GM21619 (cell line): ENCODE data around the gene PRCC.

ENCODE experiments used
- ATAC-seq: cut with Tn5 transposase; IDR thresholded peaks from one replicate; pipeline ENCODE4 v1.9.1; 2021; ENCODE audit not compliant: unreplicated experiment

PRCC gene

GRCh38 chr1:156767101-156767878, at the start of gene PRCC:
TSS of gene PRCC (plus strand) at chr1:156767535. CDS start at chr1:156767772, 237 bp downstream.
- peak; percentile 90 for ATAC-seq

DNA sequence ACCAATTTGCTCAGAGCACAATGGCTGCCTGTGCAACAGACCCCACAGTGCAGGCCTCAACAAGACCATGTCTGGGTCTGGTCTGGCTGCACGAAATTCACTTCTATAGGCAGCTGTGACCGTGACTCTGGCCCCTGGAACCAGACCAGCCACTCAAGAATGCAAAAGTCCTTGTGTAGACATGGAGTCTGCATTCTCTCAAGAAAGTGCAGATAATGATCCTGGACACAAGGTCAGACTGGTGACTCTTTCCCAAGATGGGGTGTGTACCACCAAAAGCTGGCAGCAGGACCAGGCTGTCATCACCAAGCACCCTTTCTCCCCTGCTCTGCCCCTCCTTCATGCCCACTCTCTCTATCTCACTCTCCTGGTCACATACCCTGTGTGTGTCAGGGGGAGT, 46.2 kb upstream of the PRCC start:
- no peak for ATAC-seq

DNA sequence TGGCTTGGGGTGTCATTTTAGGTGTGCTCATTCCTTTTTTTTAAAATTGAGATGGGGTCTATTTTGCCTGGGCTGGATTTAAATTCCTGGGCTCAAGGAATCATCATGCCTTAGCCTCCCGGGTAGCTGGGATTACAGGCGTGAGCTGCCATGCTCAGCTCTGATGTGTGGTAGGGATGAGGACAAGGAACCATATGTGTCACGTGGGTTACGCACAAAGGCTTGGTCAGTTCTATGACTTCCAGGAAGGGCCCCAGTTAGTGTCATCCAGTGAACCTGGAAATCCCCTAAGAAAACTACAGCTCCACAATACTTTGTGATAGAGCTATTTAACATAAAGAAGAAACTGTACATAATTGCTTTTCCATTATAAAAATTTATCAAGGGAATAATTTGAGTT, 45.8 kb upstream of the PRCC start:
- no peak for ATAC-seq

DNA sequence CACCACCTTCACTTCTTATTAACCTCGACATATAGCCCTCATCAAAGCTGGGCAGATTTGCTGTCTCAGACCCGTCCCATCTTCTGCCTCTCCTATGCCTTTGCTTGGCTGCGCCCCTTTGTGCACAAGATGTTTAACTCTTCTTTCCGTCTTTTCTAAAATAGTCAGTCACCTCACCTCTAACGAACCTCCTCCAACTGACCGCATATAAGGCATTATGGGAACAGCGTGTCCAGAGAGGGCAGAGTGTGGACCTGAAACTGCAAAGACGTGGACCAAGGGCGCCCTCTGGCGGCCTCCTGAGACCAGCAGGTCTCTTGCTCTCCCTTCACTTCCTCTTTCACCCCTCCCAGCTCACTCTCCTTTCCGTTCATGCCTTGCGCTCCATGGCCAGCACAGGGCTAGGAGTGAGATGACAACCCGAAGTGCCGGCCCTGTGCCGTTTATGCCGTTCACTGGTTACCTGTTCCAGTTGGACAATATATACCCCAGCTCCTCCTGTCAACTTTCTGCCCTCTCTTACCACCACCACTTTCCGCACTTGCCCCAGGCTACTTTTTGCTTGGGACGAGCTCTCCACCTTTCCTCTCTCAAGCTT, 41.6 kb upstream of the PRCC start:
- peak; percentile 34 for ATAC-seq

DNA sequence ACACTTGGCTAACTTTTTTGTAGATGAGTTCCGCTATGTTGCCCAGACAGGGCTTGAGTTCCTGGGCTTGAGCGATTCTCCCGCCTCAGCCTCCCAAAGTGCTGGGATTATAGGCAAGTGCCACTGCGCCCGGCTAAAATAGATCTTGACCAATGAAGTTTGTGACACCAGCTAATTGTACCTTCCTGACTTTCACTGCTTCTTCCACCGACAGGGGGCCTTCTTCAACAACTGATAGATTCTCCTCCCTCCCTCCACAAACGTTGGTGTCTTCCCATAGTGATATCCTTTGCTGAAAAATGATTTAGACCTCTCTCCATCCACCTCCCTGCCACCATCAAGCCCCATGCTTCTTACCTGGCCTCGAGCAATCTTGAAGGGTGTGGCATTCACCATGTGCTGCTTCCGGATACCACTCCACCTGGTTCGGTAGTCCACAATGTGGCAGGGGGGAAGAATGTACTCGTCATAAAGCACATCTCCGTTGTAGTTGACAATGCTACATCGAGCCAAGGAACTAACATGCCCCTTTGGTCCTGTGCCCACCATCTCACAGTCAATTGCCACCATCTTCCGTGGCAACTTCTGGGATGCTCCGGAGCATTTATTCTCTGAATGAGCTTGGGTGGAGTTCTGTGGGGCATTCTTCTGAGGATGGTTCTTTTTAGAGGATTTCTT, 40.6 kb upstream of the PRCC start:
- ATAC-seq, result no peak

DNA sequence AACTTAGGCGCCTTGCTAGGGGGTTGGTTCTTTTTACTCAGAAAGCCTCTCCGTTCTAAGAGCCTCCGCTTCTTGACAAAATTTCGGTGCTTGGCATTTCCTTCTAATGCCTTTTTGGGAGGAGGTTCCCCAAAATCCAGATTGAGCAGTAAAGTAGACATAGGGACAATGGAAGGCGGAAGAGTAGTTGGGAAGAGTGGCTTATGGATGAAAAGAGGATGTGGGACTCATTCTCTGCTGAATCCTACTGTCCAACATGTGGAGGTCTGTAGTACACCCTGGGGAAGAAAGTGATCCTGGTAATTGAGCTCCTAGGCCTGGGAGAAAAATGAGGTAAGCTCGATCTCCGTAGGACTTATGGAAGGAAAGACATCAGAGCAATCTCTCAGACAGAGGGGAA, 39.8 kb upstream of the PRCC start:
- no peak for ATAC-seq

DNA sequence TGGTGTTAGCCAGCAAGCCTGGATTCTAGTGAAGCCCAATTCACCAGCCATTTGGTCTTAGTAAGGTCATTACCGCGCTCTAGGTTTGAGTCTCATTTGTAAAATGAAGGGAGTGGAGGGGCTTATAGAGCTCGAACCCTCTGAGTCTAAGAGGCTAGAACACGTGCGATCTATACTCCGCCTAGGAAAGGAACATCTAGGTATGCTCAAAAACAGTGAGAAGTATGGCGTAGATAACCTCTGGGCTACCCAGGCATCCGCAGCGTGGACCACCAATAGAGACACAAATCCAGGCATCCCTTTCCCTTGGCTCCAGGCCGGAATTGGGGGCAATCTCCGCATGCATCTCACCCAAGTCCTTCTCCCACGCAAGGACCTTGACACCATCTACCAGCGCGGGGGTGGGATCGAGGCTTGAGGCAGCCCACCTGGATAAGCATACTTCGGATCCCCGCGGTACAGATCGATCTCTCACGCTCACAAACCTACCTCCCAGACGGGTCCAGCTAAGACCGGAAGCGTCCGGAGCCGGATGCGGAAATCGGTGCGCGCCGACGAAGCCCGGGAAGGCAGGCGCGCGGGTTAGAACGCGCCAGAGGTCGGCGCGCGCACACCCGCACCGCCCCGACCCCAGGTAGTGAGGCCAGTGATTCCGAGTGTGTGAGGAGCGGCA, 39.3 kb upstream of the PRCC start, which contains the start of gene METTL25B:
Gene METTL25B (plus strand): TSS at position 544 of the 673 bp plus-strand sequence. CDS start 636 bp downstream, outside the sequence.
- peak; percentile 50 for ATAC-seq

DNA sequence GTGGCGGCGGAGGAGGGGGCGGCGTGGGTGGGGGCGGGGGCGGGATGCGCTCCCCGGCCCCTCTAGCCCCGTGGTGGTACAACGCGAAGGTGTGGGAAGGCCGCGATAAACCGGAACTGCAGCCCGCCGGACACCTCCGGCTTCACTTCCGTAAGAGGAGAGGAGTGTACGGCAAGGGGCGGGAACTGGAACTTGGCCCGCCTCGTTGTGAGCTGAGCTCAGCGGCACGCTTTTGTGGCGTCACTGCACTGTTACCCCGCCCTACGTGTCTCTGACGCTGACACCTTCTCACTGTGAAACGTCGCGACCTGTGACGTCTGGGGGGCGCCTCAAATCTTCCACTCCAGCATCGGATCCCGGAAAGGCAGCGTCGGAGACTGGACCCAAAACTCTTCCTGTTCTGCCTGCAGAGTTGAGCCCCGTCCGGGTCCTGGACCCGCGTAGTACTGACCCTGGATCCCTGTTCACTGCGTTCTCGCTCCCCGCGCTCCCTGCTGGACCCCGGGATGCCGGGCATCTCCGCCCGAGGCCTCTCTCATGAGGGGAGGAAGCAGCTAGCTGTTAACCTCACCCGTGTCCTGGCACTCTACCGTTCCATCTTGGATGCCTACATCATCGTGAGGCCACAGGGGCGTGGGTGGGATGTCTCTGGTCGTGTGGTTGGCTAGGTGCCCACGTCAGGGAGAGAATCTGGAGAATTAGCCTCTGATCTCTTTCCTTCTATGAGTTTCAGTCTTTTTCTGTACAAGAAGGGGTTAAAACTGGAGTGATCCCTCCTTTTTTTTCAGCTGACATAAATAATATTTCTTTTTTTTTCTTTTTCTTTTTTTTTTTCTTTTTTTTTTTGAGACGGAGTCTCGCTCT, 38.5 kb upstream of the PRCC start, which contains the start of gene ISG20L2:
Gene ISG20L2 (minus strand): TSS at position 168 of the 864 bp plus-strand sequence. CDS start 1,114 bp downstream, outside the sequence.
- ATAC-seq, result peak; percentile 80

- no peak for ATAC-seq
Measured at GRCh38 chr1:156733989-156734584, 33.2 kb upstream of the PRCC start.

- no peak for ATAC-seq
Measured at GRCh38 chr1:156738407-156738806, 28.9 kb upstream of the PRCC start.

- ATAC-seq, result no peak
Measured at GRCh38 chr1:156738916-156739315, 28.4 kb upstream of the PRCC start.

DNA sequence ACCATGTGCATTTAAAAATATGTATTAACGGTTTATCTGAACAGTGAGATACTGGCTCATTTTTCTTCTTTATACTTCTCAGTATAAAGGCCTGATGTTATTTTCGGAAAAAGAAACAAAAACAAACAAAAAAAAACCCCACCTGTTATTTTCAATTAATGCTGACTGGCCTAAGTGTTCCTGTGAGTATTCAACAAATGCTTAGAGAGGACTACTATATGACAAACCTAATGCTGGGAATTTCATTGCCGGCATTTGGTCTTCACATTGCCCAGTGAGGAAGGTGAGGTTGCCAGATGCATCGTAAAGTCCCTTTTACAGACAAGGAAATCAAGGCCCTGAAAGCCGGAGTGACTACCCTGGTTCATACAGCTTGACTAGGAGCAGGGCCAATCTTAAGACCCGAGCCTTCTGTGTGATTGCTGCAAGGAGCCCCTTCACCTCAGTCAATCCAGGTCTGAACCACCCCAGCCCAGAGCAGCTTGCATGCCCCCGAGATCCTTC, 27.0 kb upstream of the PRCC start:
- no peak for ATAC-seq

DNA sequence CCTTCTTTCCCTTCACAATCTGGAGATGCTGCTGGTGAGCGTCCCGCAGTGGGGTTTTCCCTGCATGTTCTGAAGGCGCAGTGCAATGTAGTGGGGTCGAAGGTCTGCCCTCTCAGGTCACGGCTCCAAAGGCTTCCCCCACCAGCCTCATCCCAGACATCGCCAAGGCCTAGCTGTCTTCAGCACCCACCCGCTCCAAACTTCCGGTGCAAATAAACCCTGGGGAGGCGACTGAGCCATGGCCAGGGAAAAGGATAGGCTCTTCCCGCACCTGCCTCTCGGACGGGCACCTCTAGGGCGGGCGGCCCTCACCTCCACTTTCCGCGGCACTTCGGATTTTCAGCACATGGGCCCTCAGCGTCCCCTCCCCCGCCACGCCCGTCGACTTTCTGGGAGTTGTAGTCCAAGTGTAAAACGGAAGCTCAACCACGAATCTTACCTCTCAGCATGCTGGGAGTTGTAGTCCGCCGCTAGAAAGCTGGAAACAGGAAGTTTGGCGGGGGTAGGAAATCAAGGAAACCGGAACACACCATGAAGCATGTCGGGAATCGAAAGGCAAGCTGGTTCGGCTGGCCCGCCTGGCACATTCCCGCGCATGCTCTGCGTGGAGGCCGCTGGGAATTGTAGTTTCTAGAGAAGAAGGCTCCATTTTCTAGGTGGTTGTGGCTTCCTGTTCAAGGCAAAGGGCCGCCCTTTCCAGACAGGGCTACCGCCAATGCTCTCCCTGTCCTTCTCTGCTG, 26.4 kb upstream of the PRCC start, which contains the start of gene MRPL24:
Gene MRPL24 (minus strand): TSS at position 348 of the 740 bp plus-strand sequence. CDS start 2,384 bp downstream, outside the sequence.
- ATAC-seq, result peak; percentile 74

GRCh38 chr1:156741481-156741983, 25.8 kb upstream of the PRCC start:
- ATAC-seq, result no peak

GRCh38 chr1:156742017-156742416, 25.3 kb upstream of the PRCC start:
- no peak for ATAC-seq

DNA sequence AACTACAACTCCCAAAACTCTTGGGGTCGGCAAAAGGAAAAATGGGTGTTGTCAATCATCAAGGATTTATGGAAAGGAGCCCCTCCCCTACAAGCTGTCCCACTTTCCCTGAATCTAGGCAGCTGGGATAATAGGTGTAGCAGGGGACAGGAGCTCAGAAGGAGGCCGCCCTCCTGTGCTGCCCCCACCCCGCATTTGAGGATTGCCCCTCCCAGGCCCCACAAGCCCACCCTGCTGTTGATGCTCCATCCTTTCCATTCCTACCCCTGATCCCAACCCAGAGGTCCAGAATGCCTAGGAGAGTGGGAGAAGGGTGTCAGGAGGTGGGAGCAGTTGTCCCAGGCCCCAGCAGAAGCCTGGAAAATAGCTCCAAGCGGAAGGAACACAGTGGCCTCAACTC, 24.5 kb upstream of the PRCC start:
- no peak for ATAC-seq

GRCh38 chr1:156743367-156744302, 23.7 kb upstream of the PRCC start:
- ATAC-seq, result no peak

GRCh38 chr1:156744344-156744743, 23.0 kb upstream of the PRCC start:
- no peak for ATAC-seq
